NCI-H146 (cell line): ENCODE data around the gene WDR27.
"Not testable (repeated sequence)": the region's sequence is repeated elsewhere in the genome, so short reads cannot be mapped to it uniquely, and the experiment has no call there.

Source experiments
- DNase-seq: peaks from one replicate; lab custom pipeline; 2025; lab: John Stamatoyannopoulos, UW

Gene WDR27

DNA sequence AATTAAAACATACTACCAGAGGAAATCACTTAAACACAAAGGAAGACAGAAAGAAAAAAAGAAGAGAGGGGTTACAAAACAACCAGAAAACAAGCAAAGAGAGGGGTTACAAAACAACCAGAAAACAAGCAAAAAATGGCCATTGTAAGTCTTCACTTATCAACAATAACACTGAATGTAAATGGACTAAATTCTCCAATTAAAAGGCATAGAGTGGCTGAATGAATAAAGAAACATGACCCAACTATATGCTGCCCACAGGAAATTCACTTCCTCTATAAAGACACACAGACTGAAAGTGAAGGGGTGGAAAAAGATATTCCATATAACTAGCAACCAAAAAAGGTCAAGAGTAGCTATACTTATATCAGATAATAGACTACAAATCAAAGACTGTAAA is 180.0 kb downstream of the WDR27 start:
- DNase-seq = no peak

GRCh38 chr6:169520104-169520503 is 181.7 kb downstream of the WDR27 start:
- no peak for DNase-seq

DNA sequence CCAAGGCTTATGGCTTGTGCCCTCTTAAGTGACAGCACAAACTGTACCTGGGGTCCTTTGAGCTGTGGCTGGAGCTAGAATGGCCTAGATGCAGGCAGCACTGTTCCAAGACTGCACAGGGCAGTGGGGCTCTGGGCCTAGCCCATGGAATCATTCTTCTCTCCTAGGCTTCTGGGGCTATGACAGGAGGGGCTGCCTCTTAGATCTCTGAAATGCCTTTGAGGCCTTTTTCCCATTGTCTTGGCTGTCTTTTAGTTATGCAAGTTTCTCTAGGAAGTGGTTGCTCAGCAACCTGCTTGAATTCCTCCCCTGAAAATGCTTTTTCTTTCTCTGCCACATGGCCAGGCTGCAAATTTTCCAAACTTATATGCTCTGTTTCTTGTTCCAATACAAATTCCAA is 183.4 kb downstream of the WDR27 start:
- no peak for DNase-seq

DNA sequence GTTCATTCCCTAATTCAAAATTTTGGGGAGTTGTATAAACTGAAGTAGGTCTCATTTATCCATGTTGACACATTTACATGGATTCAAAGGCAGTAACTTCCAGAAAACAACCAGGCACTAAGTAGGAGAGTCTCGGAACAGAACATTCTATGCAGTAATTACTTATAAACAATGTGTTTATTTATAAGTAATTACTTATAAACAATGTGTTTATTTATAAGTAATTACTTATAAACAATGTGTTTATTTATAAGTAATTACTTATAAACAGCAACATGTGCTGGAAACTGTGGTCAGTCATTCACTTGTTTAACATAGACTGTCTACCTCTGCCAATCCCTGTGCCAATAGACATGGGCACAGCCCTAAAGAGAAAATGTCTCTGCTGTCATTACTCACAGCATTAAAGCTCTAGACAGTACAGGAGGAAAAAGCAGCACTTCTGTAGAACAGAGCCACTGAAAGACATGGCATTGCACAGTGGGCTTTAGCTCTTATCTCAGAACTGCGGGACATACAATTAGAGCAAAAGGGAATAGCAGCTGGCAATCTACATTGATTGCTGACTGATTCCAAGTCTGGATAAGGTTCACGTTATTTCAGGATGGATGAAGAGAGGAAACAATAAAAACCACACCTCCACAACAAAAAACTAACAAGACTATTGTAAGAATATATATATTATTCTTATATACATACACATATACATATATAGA is 188.2 kb downstream of the WDR27 start:
- peak; percentile 67 for DNase-seq

- not testable (repeated sequence) for DNase-seq
These were observed 190.0 kb downstream of the WDR27 start for GRCh38 chr6:169511785-169512184.

- DNase-seq = no peak
These were observed 191.0 kb downstream of the WDR27 start for GRCh38 chr6:169510871-169511270.

DNA sequence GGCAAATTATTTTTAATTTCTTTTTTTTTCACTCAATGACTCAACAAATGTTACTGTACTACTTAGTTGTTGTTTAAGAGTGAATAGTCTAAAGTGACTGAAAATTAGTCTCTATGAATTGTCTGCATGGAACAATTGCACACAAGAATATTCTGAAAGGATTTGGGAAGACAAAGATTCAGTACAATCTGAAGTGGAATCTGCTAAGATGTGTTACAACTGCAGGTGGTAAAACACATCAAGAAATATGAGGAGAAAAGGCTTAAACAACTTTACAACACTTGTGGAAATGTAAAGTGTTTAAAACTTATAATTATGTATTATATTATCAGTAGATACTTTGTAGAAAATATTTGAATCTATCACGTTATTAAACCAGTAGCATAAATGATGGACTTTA is 193.4 kb downstream of the WDR27 start:
- DNase-seq = no peak

GRCh38 chr6:169503422-169504152 is 198.2 kb downstream of the WDR27 start:
- DNase-seq = no peak

GRCh38 chr6:169502445-169502844 is 199.4 kb downstream of the WDR27 start:
- no peak for DNase-seq

GRCh38 chr6:169501777-169502313 is 200.0 kb downstream of the WDR27 start:
- no peak for DNase-seq

- DNase-seq = no peak
These were observed 200.7 kb downstream of the WDR27 start for GRCh38 chr6:169501128-169501527.

GRCh38 chr6:169500688-169501087 is 201.1 kb downstream of the WDR27 start:
- DNase-seq = no peak

- DNase-seq = no peak
These were observed 202.0 kb downstream of the WDR27 start for GRCh38 chr6:169499848-169500247.

DNA sequence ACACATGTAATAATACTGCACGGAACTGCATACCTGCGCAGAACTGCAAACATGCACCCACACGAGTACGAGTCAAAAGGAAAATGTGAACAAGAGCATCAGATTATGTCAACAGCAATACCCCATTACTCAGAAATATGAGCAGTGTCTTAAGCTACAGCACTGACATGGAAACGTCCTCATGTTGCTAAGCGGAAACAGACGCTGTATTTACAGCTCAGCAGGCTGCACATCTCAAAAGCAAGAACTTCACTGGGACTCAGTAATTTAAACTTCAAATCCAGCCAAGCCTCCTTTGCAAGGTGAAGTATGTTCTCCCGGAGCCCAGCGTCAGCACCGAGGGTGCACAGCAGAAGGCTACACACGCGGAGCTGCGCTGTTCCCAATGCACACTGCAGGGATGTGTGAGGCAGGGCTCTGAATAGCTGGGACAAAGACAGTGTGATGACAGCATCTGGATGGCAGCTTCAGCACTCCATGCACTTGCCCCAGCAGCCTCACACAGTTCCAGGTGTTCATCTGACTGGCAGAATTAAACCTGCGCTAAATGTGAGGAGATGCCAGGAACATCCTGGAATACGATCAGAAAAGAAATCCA is 202.8 kb downstream of the WDR27 start:
- DNase-seq = no peak

GRCh38 chr6:169495601-169496000 is 206.2 kb downstream of the WDR27 start:
- DNase-seq = no peak

DNA sequence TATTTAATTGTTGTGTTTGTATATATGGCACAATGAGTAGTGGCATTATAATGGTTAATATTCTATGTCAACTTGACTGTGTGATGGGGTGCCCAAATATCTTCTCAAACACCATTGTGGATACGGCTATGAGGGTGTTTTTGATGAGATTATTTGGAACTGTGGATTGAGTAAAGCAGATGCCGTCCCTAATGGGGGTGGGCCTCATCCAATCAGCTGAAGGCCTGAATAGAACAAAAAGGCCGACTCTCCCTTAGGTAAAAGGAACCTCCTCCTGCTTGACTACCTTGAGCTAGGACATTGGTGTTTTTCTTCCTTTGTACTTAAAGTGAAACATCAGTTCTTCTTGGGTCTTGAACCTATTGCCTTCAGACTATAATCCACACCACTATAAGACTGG is 207.8 kb downstream of the WDR27 start:
- DNase-seq = no peak

DNA sequence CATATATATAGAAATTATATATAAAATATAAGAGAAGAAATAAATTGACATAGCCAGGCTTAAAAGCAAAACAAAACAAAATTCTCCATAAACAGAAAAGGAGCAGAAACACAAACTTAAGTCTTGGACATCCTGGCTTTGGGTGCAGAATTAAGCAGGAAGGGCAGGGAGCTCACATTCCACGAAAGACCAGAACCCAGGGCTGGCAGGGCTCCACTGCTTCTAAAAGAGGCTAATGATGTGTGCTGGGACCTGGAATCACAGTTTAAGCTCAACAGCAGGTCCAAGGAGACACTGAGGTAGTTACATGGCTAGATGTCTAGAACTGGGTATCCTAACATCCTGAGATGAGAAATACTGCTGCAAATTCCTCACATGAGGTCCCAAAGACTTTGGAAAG is 210.3 kb downstream of the WDR27 start:
- no peak for DNase-seq

DNA sequence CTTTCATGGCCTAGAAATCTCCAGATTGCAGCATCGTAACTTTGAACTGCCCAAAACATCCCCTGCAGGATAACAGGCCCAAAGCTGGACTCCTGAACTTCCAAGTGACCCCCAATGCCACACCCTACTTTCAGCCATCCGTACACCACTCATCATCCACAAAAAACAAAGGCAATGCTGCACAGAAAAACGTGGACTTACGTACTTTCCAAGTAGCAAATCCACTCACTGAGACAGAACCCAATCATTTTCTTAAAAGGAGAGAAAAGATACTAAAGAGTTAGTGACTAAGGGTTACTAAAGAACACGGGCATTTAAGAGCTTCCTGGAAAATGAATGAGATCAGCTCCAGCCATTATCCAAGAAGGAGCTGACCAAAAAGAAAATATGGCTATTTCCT is 211.0 kb downstream of the WDR27 start:
- no peak for DNase-seq

DNA sequence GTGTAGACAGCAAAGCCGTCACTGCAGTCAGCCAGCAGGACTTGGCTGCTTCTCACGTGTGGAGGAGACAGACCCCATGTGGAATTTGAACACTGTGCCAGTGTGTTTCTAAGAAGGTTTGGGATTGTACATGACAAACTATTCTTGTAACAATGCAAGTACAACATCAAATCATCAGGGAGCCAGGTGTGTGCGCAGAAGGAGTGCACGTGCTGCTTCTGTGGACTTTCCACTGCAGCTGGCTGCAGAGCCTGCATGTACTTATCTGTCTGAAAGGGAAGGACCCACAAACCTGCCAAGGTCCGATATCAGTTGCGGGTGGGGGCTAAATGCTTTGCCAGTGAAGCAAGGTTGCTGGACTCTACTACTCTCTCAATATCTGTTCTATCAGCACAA is 211.6 kb downstream of the WDR27 start:
- peak; percentile 53 for DNase-seq

GRCh38 chr6:169489563-169490245 is 212.1 kb downstream of the WDR27 start:
- no peak for DNase-seq

DNA sequence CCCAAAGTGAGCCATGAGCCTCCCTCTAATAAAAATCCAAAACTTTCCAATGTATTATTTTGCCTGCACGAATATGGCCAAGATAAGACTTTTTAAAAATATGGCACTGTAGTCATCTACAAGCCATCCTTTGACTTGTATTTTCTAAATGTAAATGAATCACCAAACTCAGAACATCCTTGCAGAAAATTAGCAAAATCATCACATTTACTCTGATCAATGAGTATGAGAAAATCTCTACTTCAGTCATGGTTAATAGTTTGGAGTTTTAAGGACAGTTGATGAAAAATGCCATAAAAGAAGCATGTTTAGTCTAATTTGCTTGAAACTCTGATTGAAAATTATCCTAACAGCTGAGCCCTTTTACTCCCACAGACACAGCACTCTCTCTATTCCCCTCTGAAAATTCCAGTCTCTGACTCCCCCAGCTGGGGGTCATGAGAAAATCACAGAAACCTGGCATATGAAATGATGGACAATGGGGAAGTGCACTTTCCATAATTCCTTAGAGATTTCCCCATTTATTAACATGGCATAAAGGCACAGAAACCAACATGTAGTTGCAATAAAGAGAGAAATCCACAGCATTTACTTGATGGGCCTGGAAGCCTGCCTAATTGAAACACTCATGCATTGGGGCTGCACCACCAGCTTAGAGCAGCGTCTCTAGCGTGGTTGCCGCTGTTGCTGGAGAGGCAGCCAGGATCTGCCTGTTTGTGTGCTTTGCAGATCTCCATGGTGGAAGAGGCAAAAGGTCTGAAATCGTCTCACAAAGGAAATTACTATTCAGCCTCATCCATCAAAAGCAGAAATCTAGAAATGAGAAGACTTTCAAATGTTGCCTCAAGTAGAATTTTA is 214.0 kb downstream of the WDR27 start:
- DNase-seq = peak; percentile 25
